HCT116 (cell line): ENCODE results near the gene GNG13. TPM values are rescaled to one million over a fixed set of nuclear protein-coding genes. Genes with fewer than 3 reads are reported as not detected.

ENCODE experiments used
- ATAC-seq: fragments of 200-7000 bp; cut with Tn5 transposase; 2 replicates; pipeline ENCODE4 v1.9.1; 2020; ENCODE audit warnings: mild to moderate bottlenecking, moderate library complexity
- BruUV-seq: library from RNA; stranded (reverse); fragments of 400-500 nt; replicated peaks from 2 replicates; lab custom pipeline; 2021; lab: Mats Ljungman, UMichigan
- CTCF ChIA-PET: fragments of 300-600 bp; sonication (Branson Sonifier 250); formaldehyde crosslinking; loops from one replicate; lab custom pipeline; 2021; ENCODE audit warnings: antibody characterized with exemption; lab: Charles Lee
- POLR2A ChIA-PET: fragments of 300-600, 350-600 bp; sonication (Branson Sonifier 250); formaldehyde crosslinking; loops from one replicate; lab custom pipeline; 2021; ENCODE audit warnings: antibody characterized with exemption; lab: Charles Lee
- RAD21 ChIA-PET, 2 experiments: fragments of 300-600 bp; sonication (Branson Sonifier 250); formaldehyde crosslinking; loops; one replicate each; lab custom pipeline; 2023; ENCODE audit warnings: low total read pairs in 2 of 2; ENCODE audit not compliant: uncharacterized antibody in 2 of 2, unreplicated experiment in 2 of 2, low non-redundant PET in 1 of 2; lab: Charles Lee
- DNase-seq: peaks from one replicate; pipeline ENCODE4 v3.0.0-alpha.2; 2010; ENCODE audit warnings: low read depth, low spot score
- H2AFZ ChIP-seq: fragments of 200-600 bp; shearing (Covaris generic), sonication (generic); 2 replicates; pipeline ENCODE4 v1.6.1; 2017; ENCODE audit warnings: low read depth, mixed run types, mixed read lengths, antibody characterized with exemption, low read length; ENCODE audit not compliant: poor library complexity, severe bottlenecking
- H3K27ac ChIP-seq: 2 replicates; pipeline ENCODE4 v1.5.1; 2012; ENCODE audit warnings: low read depth, low read length
- H3K27me3 ChIP-seq: fragments of 200-600 bp; sonication (generic); 2 replicates; pipeline ENCODE4 v1.6.1; 2016; ENCODE audit warnings: mixed run types, low read length, mixed read lengths; ENCODE audit not compliant: insufficient read depth
- H3K36me3 ChIP-seq, 2 experiments: fragments of 200-500 bp in 1 of 2; fragments of 200-600 bp in 1 of 2; sonication (Bioruptor generic) in 1 of 2; sonication (generic) in 1 of 2; 2 replicates each; pipeline versions ENCODE4 v1.5.1 to v1.6.1; 2014 to 2016; ENCODE audit warnings: low read length in 2 of 2, inconsistent platforms in 1 of 2, mixed read lengths in 1 of 2, mixed run types in 1 of 2; ENCODE audit not compliant: insufficient read depth in 2 of 2, control insufficient read depth in 1 of 2
- H3K4me1 ChIP-seq, 2 experiments: fragments of 200-600 bp in 1 of 2; sonication (generic) in 1 of 2; 2 replicates each; pipeline versions ENCODE4 v1.5.1 to v1.6.1; 2012 to 2017; ENCODE audit warnings: low read length in 2 of 2, inconsistent platforms in 1 of 2, mild to moderate bottlenecking in 1 of 2, mixed read lengths in 1 of 2, mixed run types in 1 of 2, moderate library complexity in 1 of 2; ENCODE audit not compliant: insufficient read depth in 2 of 2, control insufficient read depth in 1 of 2
- H3K4me2 ChIP-seq: fragments of 200-600 bp; sonication (generic); 2 replicates; pipeline ENCODE4 v1.6.1; 2017; ENCODE audit warnings: mixed run types, low read length, mixed read lengths
- H3K4me3 ChIP-seq, 2 experiments: fragments of 200-600 bp in 1 of 2; sonication (generic) in 1 of 2; replicated peaks in 1 of 2; 2 replicates each; pipeline ENCODE4 v1.5.1; 2011 to 2016; ENCODE audit warnings: low read length in 2 of 2, control low read depth in 1 of 2, low read depth in 1 of 2, mild to moderate bottlenecking in 1 of 2, mixed read lengths in 1 of 2, mixed run types in 1 of 2
- H3K79me2 ChIP-seq: fragments of 200-600 bp; sonication (generic); 2 replicates; pipeline ENCODE4 v1.6.1; 2017; ENCODE audit warnings: mild to moderate bottlenecking, mixed run types, low read length, moderate library complexity, mixed read lengths; ENCODE audit not compliant: insufficient read depth
- H3K9ac ChIP-seq: fragments of 200-600 bp; sonication (generic); 2 replicates; pipeline ENCODE4 v1.6.1; 2016; ENCODE audit warnings: low read length, mixed read lengths
- H3K9me2 ChIP-seq: fragments of 200-600 bp; sonication (generic), shearing (Covaris generic); 2 replicates; pipeline ENCODE4 v1.6.1; 2017; ENCODE audit warnings: mixed run types, mild to moderate bottlenecking, moderate library complexity; ENCODE audit not compliant: insufficient read depth
- H3K9me3 ChIP-seq, 2 experiments: fragments of 200-500 bp in 1 of 2; fragments of 200-600 bp in 1 of 2; sonication (Bioruptor generic) in 1 of 2; sonication (generic) in 1 of 2; 2 replicates each; pipeline ENCODE4 v1.6.1; 2014 to 2017; ENCODE audit warnings: low read length in 2 of 2, mixed read lengths in 2 of 2, inconsistent platforms in 1 of 2, low read depth in 1 of 2, mild to moderate bottlenecking in 1 of 2, mixed run types in 1 of 2, moderate library complexity in 1 of 2; ENCODE audit not compliant: control insufficient read depth in 1 of 2, insufficient read depth in 1 of 2
- H4K20me1 ChIP-seq: fragments of 200-600 bp; sonication (generic), shearing (Covaris generic); 2 replicates; pipeline ENCODE4 v1.6.1; 2017; ENCODE audit warnings: mixed run types, mild to moderate bottlenecking, moderate library complexity; ENCODE audit not compliant: insufficient read depth
- CBX3 ChIP-seq: IDR thresholded peaks from 2 replicates; pipeline ENCODE4 v1.6.1; 2012; ENCODE audit warnings: low read depth
- CEBPB ChIP-seq: IDR thresholded peaks from 2 replicates; pipeline ENCODE4 v1.6.1; 2012; ENCODE audit warnings: low read depth
- CTCF ChIP-seq, 3 experiments: fragments of 200-600 bp in 1 of 3; sonication (generic) in 1 of 3; IDR thresholded peaks in 2 of 3; conservative IDR thresholded peaks in 1 of 3; 2 replicates each; pipeline ENCODE4 v1.5.1; 2012 to 2017; ENCODE audit warnings: low read depth in 2 of 3, low read length in 2 of 3, antibody characterized with exemption in 1 of 3, borderline replicate concordance in 1 of 3, control low read depth in 1 of 3, mild to moderate bottlenecking in 1 of 3, mixed read lengths in 1 of 3, mixed run types in 1 of 3, moderate library complexity in 1 of 3; ENCODE audit not compliant: insufficient read depth in 1 of 3
- EZH2 ChIP-seq: fragments of 200-600 bp; sonication (generic); IDR thresholded peaks from 2 replicates; pipeline ENCODE4 v1.6.1; 2017; ENCODE audit warnings: antibody characterized with exemption, mixed run types
- FOSL1 ChIP-seq: IDR thresholded peaks from 2 replicates; pipeline ENCODE4 v1.6.1; 2012; ENCODE audit warnings: low read depth
- POLR2A ChIP-seq: IDR thresholded peaks from 2 replicates; pipeline ENCODE4 v1.7.0; 2011; ENCODE audit warnings: borderline replicate concordance; ENCODE audit not compliant: insufficient read depth, insufficient read length; ENCODE audit errors: extremely low read depth
- SIN3A ChIP-seq: IDR thresholded peaks from 2 replicates; pipeline ENCODE4 v1.6.1; 2012; ENCODE audit warnings: low read depth
- YY1 ChIP-seq: IDR thresholded peaks from 2 replicates; pipeline ENCODE4 v1.6.1; 2011; ENCODE audit warnings: low read length, low read depth, moderate library complexity, mild to moderate bottlenecking; ENCODE audit not compliant: insufficient replicate concordance; ENCODE audit errors: extremely low read depth
- ZBTB33 ChIP-seq: IDR thresholded peaks from 2 replicates; pipeline ENCODE4 v1.6.1; 2011; ENCODE audit warnings: mild to moderate bottlenecking, low read length, moderate library complexity; ENCODE audit not compliant: insufficient replicate concordance; ENCODE audit errors: extremely low read depth
- ZFX ChIP-seq: fragments of 450-650 bp; IDR thresholded peaks from 2 replicates; pipeline ENCODE4 v1.6.1; 2017
- intact Hi-C: fragments of 100-400 bp; cut with micrococcal nuclease; formaldehyde crosslinking; loops from 2 replicates; pipeline ENCODE4 v1.10.0; 2022
- total RNA-seq: library from RNA; stranded (reverse); gene quantifications from one replicate; pipeline ENCODE4 v1.2.1, GENCODE V29; 2021; ENCODE audit not compliant: unreplicated experiment

The GNG13 gene
- total RNA-seq, 1 experiment from 2014 or later, result not detected

- POLR2A ChIA-PET, result no interaction called here
- no peaks in the 10 kb centered on the region for H3K9me2 ChIP-seq
- H3K9me3 ChIP-seq, result peaks cover 0 to 13% of the 10 kb centered on the region in 2 experiments; a peak in 2 of 4 replicates
- no peaks in the 10 kb centered on the region for H3K36me3 ChIP-seq
- no TSS peak for BruUV-seq
- H4K20me1 ChIP-seq, result no peaks in the 10 kb centered on the region
- H3K4me2 ChIP-seq, result no peak overlapping the region
- TF ChIP-seq FOSL1, result no peak
- TF ChIP-seq POLR2A, result no peak
- TF ChIP-seq ZBTB33, result no peak
- TF ChIP-seq YY1, result no peak
- TF ChIP-seq SIN3A, result no peak
- no peak for TF ChIP-seq EZH2
- TF ChIP-seq CTCF (IDR thresholded peaks at IDR 0.05 in 2 of 3, conservative IDR thresholded peaks at IDR 0.05 in 1 of 3; ENCODE audit: borderline replicate concordance in 1 of 3, insufficient read depth in 1 of 3, low read depth in 2 of 3, low read length in 2 of 3), result no peak
- no peak for TF ChIP-seq CBX3
- TF ChIP-seq CEBPB, result no peak
- no peak for TF ChIP-seq ZFX
- DNase-seq (no peak), ATAC-seq (no peak)
- no peak overlapping the region for H3K9ac ChIP-seq
- no peaks in the 10 kb centered on the region for H3K4me1 ChIP-seq
- no peak overlapping the region for H2AFZ ChIP-seq
- CTCF ChIA-PET, result no interaction called here
- H3K27ac ChIP-seq, result no peak overlapping the region
- no peaks in the 10 kb centered on the region for H3K27me3 ChIP-seq
- H3K79me2 ChIP-seq, result no peaks in the 10 kb centered on the region
- RAD21 ChIA-PET, result no interaction called here
- intact Hi-C loops, result no loop called here
- no peak overlapping the region for H3K4me3 ChIP-seq
These were observed 30.5 kb upstream of the GNG13 start for GRCh38 chr16:830871-831570.
